Measurements from ENCODE around the gene ZNF621.

DNA sequence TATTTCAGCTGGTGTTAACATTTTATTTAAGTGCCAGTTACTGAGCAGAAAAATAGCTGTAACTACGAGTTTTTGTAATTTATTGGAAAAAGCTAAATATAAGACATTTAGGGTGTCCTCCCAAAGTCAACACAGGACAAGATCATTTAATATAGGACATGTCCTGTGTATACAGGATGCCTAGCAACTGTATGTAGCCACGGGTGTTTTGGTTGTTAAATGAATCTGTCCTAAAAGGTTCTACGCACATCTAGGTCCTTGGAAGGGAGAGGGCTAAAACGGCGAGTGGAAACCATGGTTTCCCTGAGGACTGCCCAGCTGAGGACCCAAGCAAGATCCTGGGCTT, 565 bp upstream of the ZNF621 start:
- TF ChIP-seq, protein P1, sequence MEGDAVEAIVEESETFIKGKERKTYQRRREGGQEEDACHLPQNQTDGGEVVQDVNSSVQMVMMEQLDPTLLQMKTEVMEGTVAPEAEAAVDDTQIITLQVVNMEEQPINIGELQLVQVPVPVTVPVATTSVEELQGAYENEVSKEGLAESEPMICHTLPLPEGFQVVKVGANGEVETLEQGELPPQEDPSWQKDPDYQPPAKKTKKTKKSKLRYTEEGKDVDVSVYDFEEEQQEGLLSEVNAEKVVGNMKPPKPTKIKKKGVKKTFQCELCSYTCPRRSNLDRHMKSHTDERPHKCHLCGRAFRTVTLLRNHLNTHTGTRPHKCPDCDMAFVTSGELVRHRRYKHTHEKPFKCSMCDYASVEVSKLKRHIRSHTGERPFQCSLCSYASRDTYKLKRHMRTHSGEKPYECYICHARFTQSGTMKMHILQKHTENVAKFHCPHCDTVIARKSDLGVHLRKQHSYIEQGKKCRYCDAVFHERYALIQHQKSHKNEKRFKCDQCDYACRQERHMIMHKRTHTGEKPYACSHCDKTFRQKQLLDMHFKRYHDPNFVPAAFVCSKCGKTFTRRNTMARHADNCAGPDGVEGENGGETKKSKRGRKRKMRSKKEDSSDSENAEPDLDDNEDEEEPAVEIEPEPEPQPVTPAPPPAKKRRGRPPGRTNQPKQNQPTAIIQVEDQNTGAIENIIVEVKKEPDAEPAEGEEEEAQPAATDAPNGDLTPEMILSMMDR (IDR thresholded peaks at IDR 0.05) = no peak
- TF ChIP-seq POLR2A (IDR thresholded peaks at IDR 0.05) = no peak

Data from uterus (tissue), 2 donors.